Rectal smooth muscle tissue (tissue), 1 donor: ENCODE data around the gene CFH.

Experiments used
- H3K27ac ChIP-seq: one replicate; pipeline ENCODE4 v1.7.0; 2013; ENCODE audit warnings: low read depth, low read length, inconsistent platforms
- H3K27me3 ChIP-seq: one replicate; pipeline ENCODE4 v1.7.0; 2013; ENCODE audit warnings: low read length; ENCODE audit not compliant: control insufficient read depth, insufficient read depth
- H3K36me3 ChIP-seq: one replicate; pipeline ENCODE4 v1.7.0; 2013; ENCODE audit warnings: low read length; ENCODE audit not compliant: control insufficient read depth, insufficient read depth
- H3K4me1 ChIP-seq: one replicate; pipeline ENCODE4 v1.7.0; 2013; ENCODE audit warnings: low read length; ENCODE audit not compliant: control insufficient read depth, insufficient read depth
- H3K4me3 ChIP-seq: one replicate; pipeline ENCODE4 v1.7.0; 2013; ENCODE audit warnings: low read length
- H3K9ac ChIP-seq: one replicate; pipeline ENCODE4 v1.7.0; 2013; ENCODE audit warnings: low read length

CFH gene

GRCh38 chr1:196640976-196641375 is 10.9 kb upstream of the CFH start:
- no peaks in the 10 kb centered on the region for H3K27me3 ChIP-seq
- H3K27ac ChIP-seq = no peak overlapping the region

GRCh38 chr1:196649990-196650389 is 1.9 kb upstream of the CFH start:
- Histone ChIP-seq H3K27me3 (no peaks in the 10 kb centered on the region), H3K36me3 (no peaks in the 10 kb centered on the region), H3K4me3 (no peak overlapping the region), H3K9ac (no peak overlapping the region), H3K4me1 (no peaks in the 10 kb centered on the region), H3K27ac (no peak overlapping the region)

More at GRCh38 chr1:196640976-196641375, 10.9 kb upstream of the CFH start:
- Histone ChIP-seq H3K9ac (no peak overlapping the region), H3K4me1 (no peaks in the 10 kb centered on the region), H3K36me3 (no peaks in the 10 kb centered on the region), H3K4me3 (no peak overlapping the region)

- Histone ChIP-seq H3K4me1 (no peaks in the 10 kb centered on the region), H3K4me3 (no peak overlapping the region), H3K9ac (no peak overlapping the region), H3K27me3 (no peaks in the 10 kb centered on the region), H3K36me3 (no peaks in the 10 kb centered on the region), H3K27ac (no peak overlapping the region)
These were observed 1.4 kb upstream of the CFH start for GRCh38 chr1:196650403-196650802.

- no peak overlapping the region for H3K4me3 ChIP-seq
- no peak overlapping the region for H3K9ac ChIP-seq
- H3K4me1 ChIP-seq = no peaks in the 10 kb centered on the region
- H3K36me3 ChIP-seq = no peaks in the 10 kb centered on the region
- no peaks in the 10 kb centered on the region for H3K27me3 ChIP-seq
- no peak overlapping the region for H3K27ac ChIP-seq
These were observed 764 bp upstream of the CFH start for GRCh38 chr1:196651079-196651478.

- H3K9ac ChIP-seq = no peak overlapping the region
- no peaks in the 10 kb centered on the region for H3K36me3 ChIP-seq
- no peak overlapping the region for H3K4me3 ChIP-seq
- no peak overlapping the region for H3K27ac ChIP-seq
- no peaks in the 10 kb centered on the region for H3K4me1 ChIP-seq
- no peaks in the 10 kb centered on the region for H3K27me3 ChIP-seq
These were observed 2.4 kb downstream of the CFH start for GRCh38 chr1:196654271-196654670.

- Histone ChIP-seq H3K27me3 (no peaks in the 10 kb centered on the region), H3K4me1 (no peaks in the 10 kb centered on the region), H3K9ac (no peak overlapping the region), H3K27ac (no peak overlapping the region), H3K4me3 (no peak overlapping the region), H3K36me3 (no peaks in the 10 kb centered on the region)
These were observed 3.2 kb downstream of the CFH start for GRCh38 chr1:196655071-196655470.

GRCh38 chr1:196655494-196655893 is 3.7 kb downstream of the CFH start:
- no peak overlapping the region for H3K27ac ChIP-seq
- H3K36me3 ChIP-seq = no peaks in the 10 kb centered on the region
- no peaks in the 10 kb centered on the region for H3K4me1 ChIP-seq
- no peak overlapping the region for H3K4me3 ChIP-seq
- no peaks in the 10 kb centered on the region for H3K27me3 ChIP-seq
- no peak overlapping the region for H3K9ac ChIP-seq

GRCh38 chr1:196659471-196659870 is 7.6 kb downstream of the CFH start:
- Histone ChIP-seq H3K27me3 (no peaks in the 10 kb centered on the region), H3K9ac (no peak overlapping the region), H3K4me3 (no peak overlapping the region)

GRCh38 chr1:196660272-196660671 is 8.4 kb downstream of the CFH start:
- H3K4me3 ChIP-seq = no peak overlapping the region
- no peaks in the 10 kb centered on the region for H3K36me3 ChIP-seq
- no peak overlapping the region for H3K27ac ChIP-seq
- no peak overlapping the region for H3K9ac ChIP-seq
- H3K4me1 ChIP-seq = no peaks in the 10 kb centered on the region
- no peaks in the 10 kb centered on the region for H3K27me3 ChIP-seq

More at GRCh38 chr1:196659471-196659870, 7.6 kb downstream of the CFH start:
- Histone ChIP-seq H3K27ac (no peak overlapping the region), H3K36me3 (no peaks in the 10 kb centered on the region), H3K4me1 (no peaks in the 10 kb centered on the region)

- peak overlapping the region; percentile 9 for H3K4me3 ChIP-seq
- H3K36me3 ChIP-seq = no peaks in the 10 kb centered on the region
- no peaks in the 10 kb centered on the region for H3K27me3 ChIP-seq
- H3K27ac ChIP-seq = no peak overlapping the region
- H3K9ac ChIP-seq = no peak overlapping the region
- no peaks in the 10 kb centered on the region for H3K4me1 ChIP-seq
These were observed 9.0 kb downstream of the CFH start for GRCh38 chr1:196660852-196661251.

- H3K27me3 ChIP-seq = no peaks in the 10 kb centered on the region
- H3K4me3 ChIP-seq = no peak overlapping the region
- no peaks in the 10 kb centered on the region for H3K4me1 ChIP-seq
- no peak overlapping the region for H3K9ac ChIP-seq
- H3K36me3 ChIP-seq = no peaks in the 10 kb centered on the region
- no peak overlapping the region for H3K27ac ChIP-seq
These were observed 9.5 kb downstream of the CFH start for GRCh38 chr1:196661345-196661744.

GRCh38 chr1:196667131-196667530 is 15.3 kb downstream of the CFH start:
- Histone ChIP-seq H3K27me3 (no peaks in the 10 kb centered on the region), H3K9ac (no peak overlapping the region), H3K4me1 (no peaks in the 10 kb centered on the region), H3K27ac (no peak overlapping the region), H3K4me3 (no peak overlapping the region), H3K36me3 (no peaks in the 10 kb centered on the region)

- Histone ChIP-seq H3K9ac (no peak overlapping the region), H3K36me3 (no peaks in the 10 kb centered on the region), H3K4me3 (no peak overlapping the region), H3K27ac (no peak overlapping the region), H3K4me1 (no peaks in the 10 kb centered on the region), H3K27me3 (no peaks in the 10 kb centered on the region)
These were observed 17.2 kb downstream of the CFH start for GRCh38 chr1:196669051-196669450.
